HEK293T (cell line): ENCODE results near the gene PDSS2.
"Not testable (repeated sequence)": the region's sequence is repeated elsewhere in the genome, so short reads cannot be mapped to it uniquely, and the experiment has no call there.

Source experiments
- CTCF ChIA-PET: fragments of 350-600 bp; formaldehyde crosslinking; extraction: SDS; loops from one replicate; lab custom pipeline; 2021; ENCODE audit warnings: antibody characterized with exemption, inconsistent platforms; lab: Yijun Ruan, JAX
- POLR2A ChIA-PET: fragments of 350-600 bp; formaldehyde crosslinking; extraction: SDS; loops from one replicate; lab custom pipeline; 2020; ENCODE audit warnings: antibody characterized with exemption, inconsistent platforms; lab: Yijun Ruan, JAX
- DNase-seq: peaks from one replicate; pipeline ENCODE4 v3.0.0; 2012; ENCODE audit warnings: mixed read lengths; ENCODE audit errors: extremely low spot score
- ARNT ChIP-seq: fragments of 450-650 bp; IDR thresholded peaks from 2 replicates; pipeline ENCODE4 v1.6.1; 2017; ENCODE audit warnings: mild to moderate bottlenecking
- BHLHE40 ChIP-seq: fragments of 450-650 bp; IDR thresholded peaks from 2 replicates; pipeline ENCODE4 v1.6.1; 2016; ENCODE audit warnings: mild to moderate bottlenecking, moderate library complexity, borderline replicate concordance
- CTBP1 ChIP-seq: fragments of 450-650 bp; IDR thresholded peaks from 2 replicates; pipeline ENCODE4 v1.6.1; 2016; ENCODE audit warnings: borderline replicate concordance
- ELF4 ChIP-seq: fragments of 450-650 bp; IDR thresholded peaks from 2 replicates; pipeline ENCODE4 v1.6.1; 2017; ENCODE audit warnings: antibody characterized with exemption
- FOXA1 ChIP-seq: fragments of 450-650 bp; IDR thresholded peaks from 2 replicates; pipeline ENCODE4 v1.6.1; 2016; ENCODE audit warnings: mild to moderate bottlenecking
- FOXK2 ChIP-seq: fragments of 450-650 bp; IDR thresholded peaks from 2 replicates; pipeline ENCODE4 v1.6.1; 2016; ENCODE audit warnings: mild to moderate bottlenecking
- FOXM1 ChIP-seq: fragments of 450-650 bp; IDR thresholded peaks from 2 replicates; pipeline ENCODE4 v1.6.1; 2017; ENCODE audit warnings: mild to moderate bottlenecking, borderline replicate concordance
- HDGF ChIP-seq: fragments of 450-650 bp; IDR thresholded peaks from 2 replicates; pipeline ENCODE4 v1.6.1; 2017; ENCODE audit warnings: antibody characterized with exemption, borderline replicate concordance
- L3MBTL2 ChIP-seq: fragments of 450-650 bp; conservative IDR thresholded peaks from 2 replicates; pipeline ENCODE4 v1.6.1; 2016; ENCODE audit warnings: mild to moderate bottlenecking
- LEF1 ChIP-seq: fragments of 450-650 bp; IDR thresholded peaks from 2 replicates; pipeline ENCODE4 v1.6.1; 2017; ENCODE audit warnings: mild to moderate bottlenecking, borderline replicate concordance
- NFRKB ChIP-seq: fragments of 450-650 bp; IDR thresholded peaks from 2 replicates; pipeline ENCODE4 v1.6.1; 2016; ENCODE audit warnings: mild to moderate bottlenecking, moderate library complexity
- SP1 ChIP-seq: fragments of 450-650 bp; IDR thresholded peaks from 2 replicates; pipeline ENCODE4 v1.6.1; 2017
- SUZ12 ChIP-seq: fragments of 450-650 bp; IDR thresholded peaks from 2 replicates; pipeline ENCODE4 v1.6.1; 2016; ENCODE audit warnings: mild to moderate bottlenecking
- TARDBP ChIP-seq: fragments of 450-650 bp; IDR thresholded peaks from 2 replicates; pipeline ENCODE4 v1.6.1; 2016
- ZNF384 ChIP-seq: fragments of 450-650 bp; IDR thresholded peaks from 2 replicates; pipeline ENCODE4 v1.6.1; 2016
- TF ChIP-seq, protein P1 (sequence below): fragments of 450-650 bp; IDR thresholded peaks from 2 replicates; pipeline ENCODE4 v1.6.1; 2016

PDSS2 gene

DNA sequence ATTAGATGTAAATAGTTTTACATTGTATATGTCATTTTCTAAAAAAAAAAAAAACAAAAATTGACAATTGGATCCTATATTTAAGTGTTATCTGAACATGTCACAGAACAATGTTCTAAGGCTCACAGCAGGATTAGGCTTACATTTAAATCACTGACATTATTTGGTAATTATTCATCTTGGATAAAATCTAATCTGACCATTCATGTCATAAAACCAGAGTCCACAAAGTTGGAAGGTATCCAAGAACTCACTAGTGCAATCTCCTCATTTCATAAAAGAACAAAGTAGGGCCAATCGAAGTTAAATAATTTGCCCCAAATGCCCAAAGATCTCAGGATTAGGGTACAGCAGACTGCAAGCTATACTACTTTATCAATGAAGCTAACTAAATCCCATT is 73.0 kb downstream of the PDSS2 start:
- ChIA-PET CTCF (no interaction called here), POLR2A (no interaction called here)
- no peak for DNase-seq
- no peak for TF ChIP-seq TARDBP
- TF ChIP-seq FOXK2, result no peak
- no peak for TF ChIP-seq SUZ12
- TF ChIP-seq SP1, result no peak
- TF ChIP-seq FOXM1, result no peak
- no peak for TF ChIP-seq ELF4
- no peak for TF ChIP-seq LEF1
- TF ChIP-seq L3MBTL2, result no peak
- no peak for TF ChIP-seq ZNF384
- TF ChIP-seq, protein P1, sequence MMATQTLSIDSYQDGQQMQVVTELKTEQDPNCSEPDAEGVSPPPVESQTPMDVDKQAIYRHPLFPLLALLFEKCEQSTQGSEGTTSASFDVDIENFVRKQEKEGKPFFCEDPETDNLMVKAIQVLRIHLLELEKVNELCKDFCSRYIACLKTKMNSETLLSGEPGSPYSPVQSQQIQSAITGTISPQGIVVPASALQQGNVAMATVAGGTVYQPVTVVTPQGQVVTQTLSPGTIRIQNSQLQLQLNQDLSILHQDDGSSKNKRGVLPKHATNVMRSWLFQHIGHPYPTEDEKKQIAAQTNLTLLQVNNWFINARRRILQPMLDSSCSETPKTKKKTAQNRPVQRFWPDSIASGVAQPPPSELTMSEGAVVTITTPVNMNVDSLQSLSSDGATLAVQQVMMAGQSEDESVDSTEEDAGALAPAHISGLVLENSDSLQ, result no peak
- no peak for TF ChIP-seq NFRKB
- TF ChIP-seq CTBP1, result no peak
- TF ChIP-seq BHLHE40, result no peak
- no peak for TF ChIP-seq FOXA1
- TF ChIP-seq ARNT, result no peak

DNA sequence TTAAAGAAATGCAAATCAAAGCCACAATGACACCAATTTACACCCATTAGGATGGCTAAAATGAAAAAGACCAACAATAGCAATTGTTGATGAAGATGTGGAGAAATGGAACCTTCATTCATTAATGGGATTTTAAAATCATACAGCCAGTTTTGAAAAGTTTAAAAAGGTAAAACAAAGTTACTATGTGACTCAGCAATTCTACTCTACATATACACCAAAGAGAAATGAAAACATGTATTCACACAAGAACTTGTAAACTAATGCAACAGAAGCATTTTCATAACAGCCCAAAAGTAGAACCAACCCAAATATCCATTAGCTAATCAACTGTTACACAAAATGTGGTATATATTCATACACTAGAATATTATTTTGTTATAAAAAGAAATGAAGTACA is 75.7 kb downstream of the PDSS2 start:
- TF ChIP-seq BHLHE40, result no peak
- no peak for TF ChIP-seq FOXM1
- TF ChIP-seq, protein P1, result no peak
- TF ChIP-seq ELF4, result no peak
- TF ChIP-seq HDGF, result no peak
- no peak for TF ChIP-seq FOXK2
- TF ChIP-seq ARNT, result no peak
- no peak for DNase-seq
- ChIA-PET CTCF (no interaction called here), POLR2A (no interaction called here)

DNA sequence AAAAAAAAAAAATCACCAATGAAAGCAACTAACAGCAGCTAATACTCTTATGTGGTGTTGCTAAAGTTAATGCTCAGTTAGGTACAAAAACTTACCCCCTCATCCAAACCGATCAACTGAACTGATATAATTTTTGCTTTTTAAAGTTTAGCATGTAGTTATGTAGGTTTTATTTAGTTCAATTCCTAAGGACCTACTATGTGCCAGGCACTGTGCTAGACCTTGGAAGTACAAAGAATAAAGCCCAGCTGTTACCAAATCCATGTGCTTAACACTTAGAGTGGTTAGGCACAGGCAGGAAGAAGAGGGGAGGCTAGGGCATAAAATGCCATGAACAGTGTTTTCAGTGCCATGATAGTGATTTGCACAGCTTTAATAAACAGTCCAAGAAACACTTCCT is 85.1 kb downstream of the PDSS2 start:
- no peak for TF ChIP-seq SP1
- TF ChIP-seq FOXM1, result no peak
- TF ChIP-seq LEF1, result no peak
- TF ChIP-seq FOXA1, result no peak
- no peak for TF ChIP-seq L3MBTL2
- TF ChIP-seq HDGF, result no peak
- no peak for TF ChIP-seq ELF4
- TF ChIP-seq, protein P1, result no peak
- no peak for TF ChIP-seq ARNT
- TF ChIP-seq FOXK2, result no peak
- TF ChIP-seq SUZ12, result no peak
- TF ChIP-seq TARDBP, result no peak
- ChIA-PET POLR2A (no interaction called here), CTCF (no interaction called here)
- no peak for DNase-seq

DNA sequence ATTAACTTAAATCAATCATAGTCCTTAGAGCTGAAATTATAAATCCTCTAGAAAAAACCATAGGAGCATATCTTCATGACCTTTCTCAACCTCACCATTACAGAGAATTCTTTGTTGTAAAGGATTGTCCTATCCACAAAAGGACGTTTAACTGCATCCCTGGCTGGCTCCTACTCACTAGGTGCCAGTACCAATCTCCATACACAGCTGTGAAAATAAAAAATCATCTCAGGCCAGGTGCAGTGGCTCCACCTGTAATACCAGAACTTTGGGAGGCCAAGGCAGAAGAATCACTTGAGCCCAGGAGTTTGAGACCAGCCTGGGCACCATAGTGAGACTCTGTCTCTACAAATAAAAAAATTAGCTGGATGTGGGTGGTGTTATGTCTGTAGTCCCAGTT is 89.9 kb downstream of the PDSS2 start:
- POLR2A ChIA-PET, result no interaction called here

DNA sequence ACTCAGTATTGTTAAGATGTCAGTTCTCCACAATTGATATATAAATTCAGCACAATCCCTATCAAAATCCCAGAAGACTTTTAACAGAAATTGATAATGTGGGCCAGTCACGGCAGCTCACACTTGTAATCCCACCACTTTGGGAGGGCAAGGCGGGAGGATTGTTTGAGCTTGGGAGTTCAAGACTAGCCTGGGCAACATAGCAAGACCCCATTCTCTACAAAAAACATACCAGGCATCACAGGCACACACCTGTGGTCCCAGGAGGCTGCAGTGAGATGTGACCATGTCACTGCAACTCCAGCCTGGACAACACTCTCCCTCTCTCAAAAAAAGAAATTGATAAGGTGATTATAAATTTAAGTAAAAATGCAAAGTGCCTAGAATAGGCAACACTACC is 90.9 kb downstream of the PDSS2 start:
- ChIA-PET POLR2A (no interaction called here), CTCF (no interaction called here)
- DNase-seq, result no peak
- TF ChIP-seq TARDBP (no peak), LEF1 (no peak), BHLHE40 (no peak), FOXA1 (no peak), NFRKB (no peak), FOXK2 (no peak), ELF4 (no peak), L3MBTL2 (no peak)

More for the DNA sequence above, 89.9 kb downstream of the PDSS2 start:
- CTCF ChIA-PET, result no interaction called here
- DNase-seq, result no peak
- TF ChIP-seq FOXM1, result no peak
- TF ChIP-seq SUZ12, result no peak
- TF ChIP-seq LEF1, result no peak
- TF ChIP-seq L3MBTL2, result no peak
- TF ChIP-seq SP1, result no peak
- no peak for TF ChIP-seq ARNT
- no peak for TF ChIP-seq HDGF
- no peak for TF ChIP-seq BHLHE40
- no peak for TF ChIP-seq TARDBP
- TF ChIP-seq FOXA1, result no peak
- TF ChIP-seq FOXK2, result no peak
- TF ChIP-seq, protein P1, result no peak

DNA sequence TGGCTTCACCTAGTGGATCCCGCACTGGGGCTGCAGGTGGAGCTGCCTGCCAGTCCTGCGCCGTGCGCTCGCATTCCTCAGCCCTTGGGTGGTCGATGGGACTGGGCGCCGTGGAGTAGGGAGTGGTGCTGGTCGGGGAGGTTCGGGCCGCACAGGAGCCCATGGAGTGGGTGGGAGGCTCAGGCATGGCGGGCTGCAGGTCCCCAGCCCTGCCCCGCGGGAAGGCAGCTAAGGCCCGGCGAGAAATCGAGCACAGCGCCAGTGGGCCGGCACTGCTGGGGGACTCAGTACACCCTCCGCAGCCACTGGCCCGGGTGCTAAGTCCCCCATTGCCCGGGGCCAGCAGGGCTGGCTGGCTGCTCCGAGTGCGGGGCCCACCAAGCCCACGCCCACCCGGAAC is 95.2 kb downstream of the PDSS2 start:
- POLR2A ChIA-PET, DNase-seq, CTCF ChIA-PET: not testable (repeated sequence)
